Neuronal stem cell (in vitro differentiated cells): ENCODE measurements around the gene HOXC5.

Experiments
- DNase-seq: peaks from one replicate; pipeline ENCODE4 v3.0.0-alpha.2; 2013; ENCODE audit warnings: low spot score
- H2AFZ ChIP-seq: one replicate; pipeline ENCODE4 v1.6.1; 2013; ENCODE audit warnings: mild to moderate bottlenecking, low read length, inconsistent platforms
- H2AK5ac ChIP-seq: 2 replicates; pipeline ENCODE4 v1.6.1; 2013; ENCODE audit warnings: low read depth, mild to moderate bottlenecking, inconsistent platforms, low read length, moderate library complexity, mixed read lengths
- H2BK120ac ChIP-seq: 2 replicates; pipeline ENCODE4 v1.6.1; 2013; ENCODE audit warnings: low read depth, mild to moderate bottlenecking, inconsistent platforms, low read length, moderate library complexity, mixed read lengths
- H2BK12ac ChIP-seq: one replicate; pipeline ENCODE4 v1.6.1; 2013; ENCODE audit warnings: low read length, inconsistent platforms
- H2BK15ac ChIP-seq: 2 replicates; pipeline ENCODE4 v1.6.1; 2013; ENCODE audit warnings: mild to moderate bottlenecking, low read length, inconsistent platforms, mixed read lengths
- H2BK5ac ChIP-seq: one replicate; pipeline ENCODE4 v1.6.1; 2013; ENCODE audit warnings: inconsistent platforms, mild to moderate bottlenecking, low read length, moderate library complexity
- H3K14ac ChIP-seq: one replicate; pipeline ENCODE4 v1.6.1; 2013; ENCODE audit warnings: low read length, inconsistent platforms
- H3K18ac ChIP-seq: 2 replicates; pipeline ENCODE4 v1.6.1; 2013; ENCODE audit warnings: low read length, inconsistent platforms
- H3K23ac ChIP-seq: 2 replicates; pipeline ENCODE4 v1.6.1; 2013; ENCODE audit warnings: low read depth, mild to moderate bottlenecking, mixed read lengths, low read length, inconsistent platforms; ENCODE audit not compliant: poor library complexity
- H3K27ac ChIP-seq: replicated peaks from 3 replicates; pipeline ENCODE4 v1.5.1; 2013; ENCODE audit warnings: low read length, inconsistent platforms
- H3K27me3 ChIP-seq, 3 experiments: 2 replicates each; pipeline ENCODE4 v1.6.1; 2013; ENCODE audit warnings: low read length in 3 of 3, mild to moderate bottlenecking in 2 of 3, inconsistent platforms in 1 of 3, low read depth in 1 of 3, mixed read lengths in 1 of 3, moderate library complexity in 1 of 3; ENCODE audit not compliant: control insufficient read depth in 3 of 3, insufficient read depth in 3 of 3
- H3K36me3 ChIP-seq, 2 donors: replicated peaks in 1 of 2; 2 replicates each; pipeline ENCODE4 v1.6.1; 2013; ENCODE audit warnings: low read length in 2 of 2; ENCODE audit not compliant: control insufficient read depth in 2 of 2, insufficient read depth in 2 of 2
- H3K4ac ChIP-seq: 2 replicates; pipeline ENCODE4 v1.6.1; 2013; ENCODE audit warnings: inconsistent platforms, mild to moderate bottlenecking, low read length, moderate library complexity
- H3K4me1 ChIP-seq, 2 donors: 1 replicate in 1 of 2; 2 replicates in 1 of 2; pipeline ENCODE4 v1.6.1; 2013; ENCODE audit warnings: low read length in 2 of 2, low read depth in 1 of 2; ENCODE audit not compliant: control insufficient read depth in 2 of 2, insufficient read depth in 1 of 2
- H3K4me2 ChIP-seq: one replicate; pipeline ENCODE4 v1.6.1; 2013; ENCODE audit warnings: mild to moderate bottlenecking, low read length, inconsistent platforms; ENCODE audit not compliant: insufficient read depth, poor library complexity, severe bottlenecking
- H3K4me3 ChIP-seq, 2 donors: 2 replicates each; pipeline ENCODE4 v1.5.1; 2013; ENCODE audit warnings: low read length in 2 of 2, mild to moderate bottlenecking in 2 of 2, inconsistent platforms in 1 of 2, moderate library complexity in 1 of 2
- H3K79me1 ChIP-seq: one replicate; pipeline ENCODE4 v1.6.1; 2013; ENCODE audit warnings: low read depth, mild to moderate bottlenecking, inconsistent platforms, low read length, moderate library complexity
- H3K9ac ChIP-seq: one replicate; pipeline ENCODE4 v1.6.1; 2013; ENCODE audit warnings: mild to moderate bottlenecking, low read depth, low read length, inconsistent platforms; ENCODE audit not compliant: poor library complexity
- H3K9me3 ChIP-seq, 2 donors: replicated peaks in 1 of 2; 2 replicates each; pipeline versions ENCODE3 to v1.6.1; 2013; ENCODE audit warnings: low read length in 2 of 2, mild to moderate bottlenecking in 2 of 2, inconsistent platforms in 1 of 2, low read depth in 1 of 2, mixed read lengths in 1 of 2, moderate library complexity in 1 of 2; ENCODE audit not compliant: control insufficient read depth in 2 of 2, insufficient read depth in 1 of 2
- H4K8ac ChIP-seq: one replicate; pipeline ENCODE4 v1.6.1; 2013; ENCODE audit warnings: low read depth, mild to moderate bottlenecking, inconsistent platforms, low read length, moderate library complexity
- H4K91ac ChIP-seq: one replicate; pipeline ENCODE4 v1.6.1; 2013; ENCODE audit warnings: low read length, low read depth, mild to moderate bottlenecking, inconsistent platforms; ENCODE audit not compliant: poor library complexity
- WGBS, 2 donors: extraction: QIAGEN DNeasy Blood & Tissue Kit; methylation state at CpG; one replicate each; pipeline ENCODE4 v1.1.7; 2013; ENCODE audit warnings: missing lambda C conversion rate in 2 of 2, mixed read lengths in 1 of 2; ENCODE audit not compliant: insufficient read length in 2 of 2, insufficient replicate concordance in 1 of 2; ENCODE audit errors: extremely low coverage in 2 of 2; 5-methylcytosine and 5-hydroxymethylcytosine counted together

Gene HOXC5

DNA sequence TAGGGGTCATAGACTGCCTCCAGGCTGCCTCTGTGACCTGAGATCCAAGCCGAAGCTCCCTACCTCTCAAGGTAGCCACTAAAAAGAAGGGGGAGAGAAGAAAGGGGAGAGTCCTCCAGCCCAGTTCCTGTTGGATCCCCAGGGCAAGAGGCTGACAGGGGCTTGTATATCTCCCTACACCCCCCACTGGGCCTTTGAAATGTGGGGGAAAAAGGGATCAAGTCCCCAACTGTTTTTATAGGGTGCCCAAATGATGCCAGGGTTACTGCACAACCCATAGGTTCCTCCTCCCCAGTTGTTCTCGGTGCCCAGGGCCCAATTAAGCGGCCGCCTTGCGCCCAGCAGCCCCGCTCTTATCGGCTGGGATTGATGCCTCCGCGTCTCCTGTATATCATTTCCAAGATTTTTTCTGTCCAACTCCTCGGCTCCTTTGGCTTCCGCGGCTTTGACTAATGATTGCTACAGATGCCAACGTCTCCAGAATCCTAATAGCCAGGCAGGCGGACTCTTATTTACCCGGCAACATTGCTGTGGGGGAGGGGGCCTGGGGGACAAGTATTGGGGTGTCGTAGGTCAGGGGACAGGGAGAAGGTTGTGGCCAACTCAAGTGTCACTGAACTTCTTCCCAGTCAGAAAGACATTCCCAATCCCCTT, 13.1 kb downstream of the HOXC5 start:
- DNase-seq = no peak
- H3K4me2 ChIP-seq = no peak overlapping the region
- no peak overlapping the region for H3K4me3 ChIP-seq
- H3K18ac ChIP-seq = no peak overlapping the region
- no peak overlapping the region for H2BK12ac ChIP-seq
- H3K23ac ChIP-seq = no peak overlapping the region
- H2BK5ac ChIP-seq = no peak overlapping the region
- H2BK120ac ChIP-seq = no peak overlapping the region
- WGBS, 2 donors = no CpG with 5 or more reads among the region's 16 CpGs
- peaks cover 34 to 97% (median 95%) of the 10 kb centered on the region in 3 experiments for H3K27me3 ChIP-seq
- no peak overlapping the region for H2AK5ac ChIP-seq
- H3K27ac ChIP-seq = no peak overlapping the region
- H4K8ac ChIP-seq = no peak overlapping the region
- no peaks in the 10 kb centered on the region for H3K9me3 ChIP-seq
- H3K14ac ChIP-seq = no peak overlapping the region
- no peak overlapping the region for H2BK15ac ChIP-seq
- no peak overlapping the region for H3K4ac ChIP-seq
- H3K36me3 ChIP-seq = no peaks in the 10 kb centered on the region
- no peaks in the 10 kb centered on the region for H3K79me1 ChIP-seq
- H3K4me1 ChIP-seq = no peaks in the 10 kb centered on the region
- no peak overlapping the region for H4K91ac ChIP-seq
- H2AFZ ChIP-seq = no peak overlapping the region
- no peak overlapping the region for H3K9ac ChIP-seq

GRCh38 chr12:54046809-54047159, 13.9 kb downstream of the HOXC5 start:
- no peak overlapping the region for H3K4me3 ChIP-seq
- no peaks in the 10 kb centered on the region for H3K9me3 ChIP-seq

DNA sequence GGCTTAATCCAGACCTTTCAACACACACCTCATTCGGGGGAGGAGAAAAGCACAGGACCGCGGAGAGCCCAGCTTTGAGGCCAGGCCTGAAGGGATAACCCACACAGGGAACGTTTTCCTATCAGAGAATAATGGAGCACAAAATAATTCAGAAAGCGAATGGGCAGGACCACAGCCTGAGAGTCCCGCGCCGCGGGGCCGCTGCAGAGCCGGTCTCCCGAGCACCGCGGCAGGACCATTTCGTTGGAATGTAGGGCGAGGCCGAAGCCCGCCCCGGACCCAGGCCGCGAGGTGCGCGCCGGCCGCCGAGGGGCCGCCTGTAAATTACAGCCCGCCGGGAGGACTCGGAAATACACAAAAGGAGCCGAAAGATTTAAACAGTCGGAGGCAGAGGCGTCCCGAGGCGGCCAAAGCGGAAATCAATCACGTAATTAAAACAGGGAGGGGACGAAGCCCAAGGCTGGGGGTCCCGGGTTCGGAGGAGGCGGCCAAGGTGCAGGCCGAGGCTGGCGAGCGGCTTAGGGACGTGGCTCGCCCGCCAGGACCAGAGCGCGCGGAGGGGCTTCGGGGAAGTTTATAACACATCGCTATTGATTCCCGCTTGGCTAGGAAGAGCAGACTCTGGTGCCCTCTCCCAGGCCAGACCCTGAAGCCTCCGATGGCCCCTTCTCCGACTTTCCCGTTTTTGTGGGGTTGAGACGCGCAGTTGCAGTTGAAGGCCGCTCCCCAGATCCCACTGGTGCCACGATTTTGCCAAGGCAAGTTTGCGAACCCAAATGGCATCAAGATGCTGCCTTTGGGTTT, 14.5 kb downstream of the HOXC5 start:
- Histone ChIP-seq H4K8ac (no peak overlapping the region), H3K4me3 (no peak overlapping the region), H2BK120ac (no peak overlapping the region), H3K4me2 (no peak overlapping the region), H3K4ac (no peak overlapping the region), H2BK15ac (no peak overlapping the region), H3K27ac (no peak overlapping the region), H3K18ac (no peak overlapping the region), H2AK5ac (no peak overlapping the region), H2BK12ac (no peak overlapping the region), H2AFZ (peak overlapping the region; percentile 72), H3K14ac (no peak overlapping the region), H3K79me1 (no peaks in the 10 kb centered on the region), H3K9me3 (no peaks in the 10 kb centered on the region), H3K9ac (no peak overlapping the region), H4K91ac (no peak overlapping the region), H3K36me3 (no peaks in the 10 kb centered on the region), H3K4me1 (no peaks in the 10 kb centered on the region), H3K27me3 (peaks cover 45 to 100% (median 97%) of the 10 kb centered on the region in 3 experiments), H2BK5ac (no peak overlapping the region), H3K23ac (no peak overlapping the region)
- WGBS, 2 donors = no CpG with 5 or more reads among the region's 61 CpGs
- DNase-seq = no peak

More at GRCh38 chr12:54046809-54047159, 13.9 kb downstream of the HOXC5 start:
- Histone ChIP-seq H2BK12ac (no peak overlapping the region), H2AK5ac (no peak overlapping the region), H3K27me3 (peaks cover 42 to 99% (median 95%) of the 10 kb centered on the region in 3 experiments), H4K91ac (no peak overlapping the region), H3K23ac (peak overlapping the region; percentile 52), H2BK5ac (no peak overlapping the region), H3K79me1 (no peaks in the 10 kb centered on the region), H3K9ac (no peak overlapping the region), H3K4me1 (no peaks in the 10 kb centered on the region), H3K36me3 (no peaks in the 10 kb centered on the region), H2AFZ (no peak overlapping the region), H3K27ac (no peak overlapping the region), H2BK120ac (no peak overlapping the region), H4K8ac (no peak overlapping the region), H3K4ac (no peak overlapping the region), H3K4me2 (no peak overlapping the region), H2BK15ac (no peak overlapping the region), H3K14ac (no peak overlapping the region), H3K18ac (no peak overlapping the region)
- DNase-seq = no peak
- no CpG with 5 or more reads among the region's 27 CpGs for WGBS, 2 donors

GRCh38 chr12:54047964-54048303, 15.1 kb downstream of the HOXC5 start:
- no peak overlapping the region for H3K27ac ChIP-seq
- H3K79me1 ChIP-seq = no peaks in the 10 kb centered on the region
- H3K4ac ChIP-seq = no peak overlapping the region
- no peak overlapping the region for H2AFZ ChIP-seq
- no peak overlapping the region for H2BK120ac ChIP-seq
- H2AK5ac ChIP-seq = no peak overlapping the region
- H4K91ac ChIP-seq = no peak overlapping the region
- no peak overlapping the region for H3K4me3 ChIP-seq
- H4K8ac ChIP-seq = no peak overlapping the region
- no peak overlapping the region for H3K18ac ChIP-seq
- no peak overlapping the region for H3K14ac ChIP-seq
- H3K4me1 ChIP-seq = no peaks in the 10 kb centered on the region
- H3K9me3 ChIP-seq = no peaks in the 10 kb centered on the region
- H2BK15ac ChIP-seq = no peak overlapping the region
- H3K23ac ChIP-seq = no peak overlapping the region
- H3K4me2 ChIP-seq = no peak overlapping the region
- DNase-seq = no peak
- no peak overlapping the region for H2BK5ac ChIP-seq
- H3K27me3 ChIP-seq = peaks cover 50 to 100% (median 97%) of the 10 kb centered on the region in 3 experiments
- no CpG with 5 or more reads among the region's 8 CpGs for WGBS, 2 donors
- H3K36me3 ChIP-seq = no peaks in the 10 kb centered on the region
- H3K9ac ChIP-seq = no peak overlapping the region
- no peak overlapping the region for H2BK12ac ChIP-seq
